Transverse colon (tissue), 3 donors: ENCODE results near the gene HINT2.

ENCODE experiments used
- CTCF ChIP-seq, 5 experiments: fragments of 200-600 bp in 3 of 5; fragments of 450-650 bp in 2 of 5; sonication (generic) in 3 of 5; IDR thresholded peaks; 1 replicate in 2 of 5; 2 replicates in 3 of 5; pipeline ENCODE4 v1.5.1; 2016 to 2017; ENCODE audit warnings: antibody characterized with exemption in 5 of 5, inconsistent platforms in 3 of 5, mild to moderate bottlenecking in 2 of 5, moderate library complexity in 1 of 5
- EP300 ChIP-seq: sonication (generic); formaldehyde crosslinking; IDR thresholded peaks from one replicate; pipeline ENCODE4 v1.6.1; 2017; ENCODE audit warnings: antibody characterized with exemption, low read depth
- POLR2A ChIP-seq: fragments of 450-650 bp; IDR thresholded peaks from one replicate; pipeline ENCODE4 v1.6.1; 2016; ENCODE audit warnings: antibody characterized with exemption, mild to moderate bottlenecking, moderate library complexity

DNA sequence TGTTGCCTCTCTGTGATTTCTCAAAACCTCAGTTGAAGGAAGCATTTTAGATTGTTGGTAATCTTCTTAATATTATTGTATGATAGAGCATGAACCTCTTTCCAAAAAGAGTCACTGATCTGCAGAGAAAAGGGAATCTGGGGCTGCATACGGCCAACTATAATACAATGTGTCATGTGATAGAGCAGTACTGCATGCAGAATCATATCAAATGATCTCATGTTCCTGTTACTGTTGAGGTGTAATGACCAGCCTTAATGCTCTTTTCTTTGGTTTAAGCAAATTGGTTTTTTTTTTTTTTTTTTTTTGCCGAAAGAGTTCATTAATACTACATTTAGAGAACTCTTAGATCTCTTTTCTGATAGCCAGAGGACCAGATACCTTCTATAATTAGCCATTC is 47.8 kb downstream of the HINT2 start:
- TF ChIP-seq CTCF (IDR thresholded peaks at IDR 0.05) = no peak
- TF ChIP-seq POLR2A = no peak
- no peak for TF ChIP-seq EP300
